K562 (cell line): ENCODE measurements around the gene UVRAG. TPM values are rescaled to one million over a fixed set of nuclear protein-coding genes. Genes with fewer than 3 reads are reported as not detected.

ENCODE experiments used
- ATAC-seq: fragments of 200-7000 bp; cut with Tn5 transposase; 3 replicates; pipeline ENCODE4 v1.9.1; 2020; ENCODE audit warnings: moderate library complexity
- BruUV-seq: library from RNA; stranded (reverse); fragments of 400-500 nt; replicated peaks from 2 replicates; lab custom pipeline; 2021; lab: Mats Ljungman, UMichigan
- CTCF ChIA-PET: fragments of 300-600 bp; formaldehyde crosslinking; extraction: SDS; loops from one replicate; lab custom pipeline; 2021; ENCODE audit warnings: low intra/inter-chr PET ratio; lab: Yijun Ruan, JAX
- POLR2A ChIA-PET: fragments of 300-600, 350-650 bp; sonication (Branson Sonifier 250); formaldehyde crosslinking; extraction: SDS; loops from one replicate; lab custom pipeline; 2021; ENCODE audit warnings: antibody characterized with exemption, inconsistent platforms; lab: Yijun Ruan, JAX
- DNase-seq, 4 experiments: peaks; one replicate each; pipeline versions ENCODE4 v3.0.0 to v3.0.0-alpha.2; 2011 to 2018; ENCODE audit warnings: low spot score in 3 of 4, mixed read lengths in 3 of 4; ENCODE audit errors: extremely low read depth in 1 of 4
- FAIRE-seq: peaks from 2 replicates; lab custom pipeline; 2011; peaks lifted over from hg19 to GRCh38; lab: Jason Lieb, UNC
- H2AFZ ChIP-seq: 2 replicates; pipeline ENCODE4 v1.6.0; 2011; ENCODE audit warnings: low read depth, low read length, control low read depth, inconsistent platforms
- H3K27ac ChIP-seq: fragments of 200-600 bp; 3 replicates; pipeline ENCODE4 v1.8.0; 2011; ENCODE audit warnings: low read depth, mild to moderate bottlenecking, control low read depth, inconsistent platforms, low read length, moderate library complexity, mixed read lengths; ENCODE audit errors: extremely low read depth
- H3K27me3 ChIP-seq, 2 experiments: fragments of 300-600 bp in 1 of 2; 2 replicates in 1 of 2; 3 replicates in 1 of 2; pipeline versions ENCODE4 v1.6.0 to v1.8.0; 2011; ENCODE audit warnings: inconsistent platforms in 2 of 2, low read length in 2 of 2, mild to moderate bottlenecking in 1 of 2, mixed read lengths in 1 of 2, moderate library complexity in 1 of 2; ENCODE audit not compliant: control insufficient read depth in 2 of 2, insufficient read depth in 2 of 2
- H3K36me3 ChIP-seq: fragments of 300-600 bp; 3 replicates; pipeline ENCODE4 v1.8.0; 2011; ENCODE audit warnings: mild to moderate bottlenecking, low read length, inconsistent platforms; ENCODE audit not compliant: control insufficient read depth, insufficient read depth
- H3K4me1 ChIP-seq, 2 experiments: fragments of 200-600 bp in 1 of 2; replicated peaks in 1 of 2; 2 replicates in 1 of 2; 3 replicates in 1 of 2; pipeline versions ENCODE4 v1.5.1 to v1.8.0; 2011; ENCODE audit warnings: inconsistent platforms in 2 of 2, low read length in 2 of 2, mild to moderate bottlenecking in 1 of 2, mixed read lengths in 1 of 2, moderate library complexity in 1 of 2; ENCODE audit not compliant: control insufficient read depth in 2 of 2, insufficient read depth in 2 of 2
- H3K4me2 ChIP-seq: 2 replicates; pipeline ENCODE4 v1.6.1; 2011; ENCODE audit warnings: low read length, control low read depth, inconsistent platforms, mixed read lengths; ENCODE audit not compliant: insufficient read depth
- H3K4me3 ChIP-seq: fragments of 200-600 bp; sonication (generic), shearing (Covaris generic); 2 replicates; pipeline ENCODE4 v1.5.1; 2016; ENCODE audit warnings: control low read depth, inconsistent platforms
- H3K79me2 ChIP-seq: fragments of 200-600 bp; 3 replicates; pipeline ENCODE4 v1.8.0; 2011; ENCODE audit warnings: low read length, inconsistent platforms; ENCODE audit not compliant: control insufficient read depth, insufficient read depth
- H3K9ac ChIP-seq, 2 experiments: 2 replicates each; pipeline versions ENCODE4 v1.6.0 to v1.6.1; 2011; ENCODE audit warnings: low read depth in 2 of 2, low read length in 2 of 2, control low read depth in 1 of 2, inconsistent platforms in 1 of 2, mild to moderate bottlenecking in 1 of 2, mixed read lengths in 1 of 2; ENCODE audit not compliant: insufficient read depth in 1 of 2
- H3K9me1 ChIP-seq: one replicate; pipeline ENCODE4 v1.6.0; 2011; ENCODE audit warnings: inconsistent platforms, mild to moderate bottlenecking, low read length, moderate library complexity; ENCODE audit not compliant: control insufficient read depth, insufficient read depth
- H3K9me3 ChIP-seq: replicated peaks from 2 replicates; pipeline ENCODE4 v1.5.1; 2011; ENCODE audit warnings: low read depth, low read length, inconsistent platforms; ENCODE audit not compliant: control insufficient read depth, insufficient read depth
- H4K20me1 ChIP-seq: replicated peaks from 2 replicates; pipeline ENCODE4 v1.6.1; 2011; ENCODE audit warnings: low read length, inconsistent platforms, mixed read lengths; ENCODE audit not compliant: control insufficient read depth, insufficient read depth
- HDAC3 ChIP-seq: fragments of 450-650 bp; IDR thresholded peaks from 2 replicates; pipeline ENCODE4 v1.6.1; 2018; ENCODE audit warnings: borderline replicate concordance, mild to moderate bottlenecking, moderate library complexity; ENCODE audit not compliant: partially characterized antibody
- MCM2 ChIP-seq: fragments of 450-650 bp; IDR thresholded peaks from 2 replicates; pipeline ENCODE4 v1.6.1; 2017; ENCODE audit warnings: low read depth, mild to moderate bottlenecking
- POU5F1 ChIP-seq: fragments of 150-350 bp; IDR thresholded peaks from 2 replicates; pipeline ENCODE4 v1.6.1; 2014; ENCODE audit warnings: borderline replicate concordance, low read length, low read depth, mild to moderate bottlenecking; ENCODE audit not compliant: partially characterized antibody
- RBBP5 ChIP-seq: fragments of 200-600 bp; sonication (generic); IDR thresholded peaks from 2 replicates; pipeline ENCODE4 v1.6.1; 2012; ENCODE audit warnings: borderline replicate concordance, mild to moderate bottlenecking, low read length, control low read depth, inconsistent platforms; ENCODE audit not compliant: insufficient read depth, poor library complexity, severe bottlenecking
- RFX7 ChIP-seq: fragments of 250-450 bp; sonication (Bioruptor Pico); IDR thresholded peaks from 2 replicates; pipeline ENCODE4 v1.5.1; 2021; ENCODE audit warnings: mild to moderate bottlenecking
- THRAP3 ChIP-seq: fragments of 450-650 bp; IDR thresholded peaks from 2 replicates; pipeline ENCODE4 v1.6.1; 2016; ENCODE audit warnings: mild to moderate bottlenecking, inconsistent platforms, borderline replicate concordance
- ZNF140 ChIP-seq: fragments of 250-450 bp; sonication (Bioruptor Pico); IDR thresholded peaks from 2 replicates; pipeline ENCODE4 v1.8.0; 2021; ENCODE audit warnings: moderate library complexity, mild to moderate bottlenecking, inconsistent platforms
- ZNF280A ChIP-seq: fragments of 450-650 bp; IDR thresholded peaks from 2 replicates; pipeline ENCODE4 v1.6.1; 2018; ENCODE audit warnings: mild to moderate bottlenecking, low read depth; ENCODE audit not compliant: partially characterized antibody
- ZNF318 ChIP-seq, 2 experiments: fragments of 450-650 bp; IDR thresholded peaks; 2 replicates each; pipeline ENCODE4 v1.6.1; 2016; ENCODE audit warnings: mild to moderate bottlenecking in 2 of 2, borderline replicate concordance in 1 of 2, low read depth in 1 of 2, moderate library complexity in 1 of 2
- ZNF551 ChIP-seq: fragments of 250-450 bp; sonication (Bioruptor Pico); IDR thresholded peaks from 2 replicates; pipeline ENCODE4 v1.5.0; 2021; ENCODE audit warnings: mild to moderate bottlenecking, moderate library complexity
- ZNF655 ChIP-seq: fragments of 250-450 bp; sonication (Bioruptor Pico); IDR thresholded peaks from 2 replicates; pipeline ENCODE4 v1.5.0; 2021
- WGBS: fragments of 100-300 bp; shearing (Covaris generic); methylation state at CpG from one replicate; pipeline ENCODE4 v1.1.6; 2016; ENCODE audit warnings: low coverage, mixed read lengths; ENCODE audit not compliant: insufficient coverage; ENCODE audit errors: missing lambda C conversion rate; 5-methylcytosine and 5-hydroxymethylcytosine counted together
- in situ Hi-C: fragments of 300-500 bp; cut with MboI; formaldehyde crosslinking; loops from 4 replicates; pipeline ENCODE4 v1.15.0; 2018; ENCODE audit warnings: inconsistent platforms, mixed read lengths
- intact Hi-C: fragments of 100-400 bp; cut with micrococcal nuclease; formaldehyde crosslinking; loops from 2 replicates; pipeline ENCODE4 v1.14.2; 2022
- polyA plus RNA-seq, 8 experiments: library from polyadenylated mRNA; depleted of rRNA in 4 of 8; stranded (reverse) in 5 of 8; unstranded in 3 of 8; fragments of >200 nt; fragmentation: Nextera tagmentation in 2 of 8; fragmentation: Illumina TruSeq in 1 of 8; extraction: Ambion mirVana in 2 of 8; extraction: Trizol in 1 of 8; gene quantifications; 2 replicates each; pipeline versions ENCODE4 v1.2.1 to v1.2.3, GENCODE V29; 2011 to 2014; ENCODE audit warnings: inconsistent platforms in 1 of 8, missing spikeins in 1 of 8
- total RNA-seq, 7 experiments: library from RNA; depleted of rRNA in 6 of 7; stranded (reverse); fragments of >200 nt in 6 of 7; fragmentation: Illumina TruSeq in 2 of 7; extraction: Trizol in 2 of 7; gene quantifications; 2 replicates each; pipeline versions ENCODE4 v1.2.1 to v1.2.3, GENCODE V29; 2011 to 2021; ENCODE audit warnings: low replicate concordance in 1 of 7

Gene UVRAG
- total and polyA plus RNA-seq, 9 of the 15 experiments (the other 6 are each of a cell fraction or from before 2014, with no cell fraction given), result 3.1 to 17.8 (median 12.4) TPM

GRCh38 chr11:76119779-76120178 lies 304.8 kb downstream of the UVRAG start:
- Histone ChIP-seq H3K9ac (no peak overlapping the region), H3K36me3 (peaks cover 4% of the 10 kb centered on the region; the same call in 2 of the 3 replicates), H2AFZ (no peak overlapping the region), H3K9me1 (no peaks in the 10 kb centered on the region), H3K4me2 (no peak overlapping the region), H3K4me1 (peaks cover 13 to 17% of the 10 kb centered on the region in 2 experiments), H3K9me3 (no peaks in the 10 kb centered on the region), H3K4me3 (no peak overlapping the region), H3K27ac (no peak overlapping the region), H4K20me1 (no peaks in the 10 kb centered on the region), H3K79me2 (no peaks in the 10 kb centered on the region), H3K27me3 (no peaks in the 10 kb centered on the region)
- ChIA-PET CTCF (interaction anchor here (1.5 kb wide), 1 partner anchor 223 kb away, joined by 5 read pairs; no protein-coding TSS in a partner anchor), POLR2A (interaction anchor here (1.4 kb wide), 1 partner anchor 10 kb away, joined by 3 read pairs; no protein-coding TSS in a partner anchor)
- in situ Hi-C loops (no loop called here), intact Hi-C loops (no loop called here)
- no peak for DNase-seq
- 83% methylated on average over 4 of the region's 4 CpGs for whole genome bisulfite sequencing
- ATAC-seq, result no peak
- BruUV-seq, result no TSS peak
- no peak for FAIRE-seq
- TF ChIP-seq RFX7 (CRISPR knock-in tag), result no peak
- no peak for TF ChIP-seq ZNF318 (IDR thresholded peaks at IDR 0.05; ENCODE audit: borderline replicate concordance in 1 of 2, low read depth in 1 of 2)
- no peak for TF ChIP-seq MCM2
- no peak for TF ChIP-seq ZNF551 (CRISPR knock-in tag)
- TF ChIP-seq THRAP3, result no peak
- no peak for TF ChIP-seq HDAC3
- TF ChIP-seq ZNF655, result no peak
- TF ChIP-seq RBBP5, result no peak
- TF ChIP-seq POU5F1, result no peak
- no peak for TF ChIP-seq ZNF140 (CRISPR knock-in tag)
- no peak for TF ChIP-seq ZNF280A
